ENCODE results near the gene S100A14.
A peak's percentile ranks its signal among the peaks of the same experiment; 100 is the strongest.

The S100A14 gene

DNA sequence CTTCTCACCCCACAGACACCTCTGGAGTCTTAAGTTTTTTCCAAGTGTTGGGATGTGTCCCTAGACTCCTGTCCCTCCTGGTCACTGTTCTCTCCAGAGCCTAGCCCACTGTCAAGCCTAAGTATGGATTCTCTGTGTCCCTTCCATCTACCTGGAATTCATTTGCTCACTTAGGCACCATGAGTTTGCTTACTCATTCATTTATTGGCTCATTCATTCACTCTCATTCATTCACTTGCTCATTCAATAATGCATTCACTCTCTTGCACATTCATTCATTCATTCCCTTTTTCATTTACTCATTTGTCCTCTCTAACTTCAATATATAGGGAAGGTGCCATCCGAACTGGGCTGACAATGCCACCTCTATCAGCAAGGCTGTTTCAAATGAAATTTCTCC, 4.8 kb downstream of the S100A14 start:
- no peaks in the 10 kb centered on the region for H3K36me3 ChIP-seq
- TF ChIP-seq, protein P1, sequence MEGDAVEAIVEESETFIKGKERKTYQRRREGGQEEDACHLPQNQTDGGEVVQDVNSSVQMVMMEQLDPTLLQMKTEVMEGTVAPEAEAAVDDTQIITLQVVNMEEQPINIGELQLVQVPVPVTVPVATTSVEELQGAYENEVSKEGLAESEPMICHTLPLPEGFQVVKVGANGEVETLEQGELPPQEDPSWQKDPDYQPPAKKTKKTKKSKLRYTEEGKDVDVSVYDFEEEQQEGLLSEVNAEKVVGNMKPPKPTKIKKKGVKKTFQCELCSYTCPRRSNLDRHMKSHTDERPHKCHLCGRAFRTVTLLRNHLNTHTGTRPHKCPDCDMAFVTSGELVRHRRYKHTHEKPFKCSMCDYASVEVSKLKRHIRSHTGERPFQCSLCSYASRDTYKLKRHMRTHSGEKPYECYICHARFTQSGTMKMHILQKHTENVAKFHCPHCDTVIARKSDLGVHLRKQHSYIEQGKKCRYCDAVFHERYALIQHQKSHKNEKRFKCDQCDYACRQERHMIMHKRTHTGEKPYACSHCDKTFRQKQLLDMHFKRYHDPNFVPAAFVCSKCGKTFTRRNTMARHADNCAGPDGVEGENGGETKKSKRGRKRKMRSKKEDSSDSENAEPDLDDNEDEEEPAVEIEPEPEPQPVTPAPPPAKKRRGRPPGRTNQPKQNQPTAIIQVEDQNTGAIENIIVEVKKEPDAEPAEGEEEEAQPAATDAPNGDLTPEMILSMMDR (IDR thresholded peaks at IDR 0.05; ENCODE audit: low read depth, low read length), result no peak
- no peaks in the 10 kb centered on the region for H3K27me3 ChIP-seq
- no peaks in the 10 kb centered on the region for H3K9me3 ChIP-seq
- H3K4me1 ChIP-seq, result peaks cover 19% of the 10 kb centered on the region
- no peak for DNase-seq
- H3K4me3 ChIP-seq (ENCODE audit: low read depth, low read length), result no peak overlapping the region

DNA sequence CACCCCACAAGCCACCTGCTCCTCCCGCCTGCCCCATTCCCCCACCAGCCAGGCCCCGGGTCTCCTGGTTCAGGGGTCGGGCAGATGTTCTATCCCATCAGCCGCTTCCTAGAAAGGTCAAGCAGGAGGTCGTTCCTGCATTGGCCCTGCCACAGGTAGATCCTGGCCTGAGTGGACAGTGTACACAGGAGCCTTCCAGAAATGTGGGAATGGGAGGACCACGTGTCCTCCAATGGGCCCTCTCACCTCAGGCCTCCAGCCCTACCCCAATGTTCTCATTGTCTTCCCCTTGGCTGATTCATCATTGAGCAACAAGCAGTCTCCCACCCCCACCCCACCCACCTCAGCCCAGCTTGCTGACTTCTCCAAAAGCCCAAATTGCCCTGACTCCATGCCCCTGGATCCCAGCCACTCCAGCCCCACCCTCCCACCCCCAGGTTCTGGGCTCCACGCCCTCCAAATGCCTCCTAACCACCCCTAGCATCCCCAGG, 5.3 kb downstream of the S100A14 start:
- H3K36me3 ChIP-seq, result no peaks in the 10 kb centered on the region
- H3K27me3 ChIP-seq, result no peaks in the 10 kb centered on the region
- H3K4me1 ChIP-seq, result peaks cover 19% of the 10 kb centered on the region
- DNase-seq, result no peak
- TF ChIP-seq, protein P1 (IDR thresholded peaks at IDR 0.05; ENCODE audit: low read depth, low read length), result no peak
- no peaks in the 10 kb centered on the region for H3K9me3 ChIP-seq
- H3K4me3 ChIP-seq (ENCODE audit: low read depth, low read length), result no peak overlapping the region

DNA sequence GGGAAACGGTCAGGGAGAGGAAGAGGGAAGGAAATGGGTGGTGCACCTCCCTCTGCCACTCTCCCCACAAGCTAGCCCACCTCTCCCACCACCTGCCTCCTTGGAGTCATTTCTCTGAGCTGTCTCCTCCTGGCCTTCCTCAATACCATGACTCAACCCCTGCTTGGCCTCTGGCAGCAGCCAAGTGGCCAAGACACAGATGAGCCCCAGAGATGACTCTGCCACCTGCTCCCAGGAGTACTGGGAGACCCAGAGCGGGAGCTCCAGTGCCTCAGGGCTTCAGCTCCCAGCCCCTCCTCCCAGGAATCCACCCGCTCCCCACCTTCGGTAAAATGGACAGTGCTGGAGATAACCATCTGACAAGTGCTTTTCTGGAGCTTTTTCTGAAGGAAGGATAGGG, 5.8 kb downstream of the S100A14 start:
- H3K9me3 ChIP-seq, result no peaks in the 10 kb centered on the region
- peaks cover 19% of the 10 kb centered on the region for H3K4me1 ChIP-seq
- TF ChIP-seq, protein P1 (IDR thresholded peaks at IDR 0.05; ENCODE audit: low read depth, low read length), result no peak
- no peaks in the 10 kb centered on the region for H3K27me3 ChIP-seq
- DNase-seq, result peak; percentile 57
- H3K36me3 ChIP-seq, result no peaks in the 10 kb centered on the region
- H3K4me3 ChIP-seq (ENCODE audit: low read depth, low read length), result no peak overlapping the region

DNA sequence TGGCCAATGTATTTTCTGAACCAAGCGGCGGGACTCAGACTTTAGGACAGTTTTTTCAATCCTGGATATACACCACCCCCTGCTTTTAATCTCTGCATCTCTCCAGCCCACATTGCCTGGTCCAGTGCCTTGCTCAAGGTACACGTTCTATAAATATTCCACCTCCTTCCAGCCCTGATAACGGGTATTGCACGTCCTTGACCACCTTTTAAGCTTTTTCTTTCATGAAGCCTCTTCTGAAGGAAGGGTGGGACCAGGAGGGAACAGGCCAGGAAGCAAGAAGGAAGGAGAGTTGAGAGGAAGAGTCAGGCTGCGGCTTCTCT, 6.6 kb downstream of the S100A14 start:
- peaks cover 19% of the 10 kb centered on the region for H3K4me1 ChIP-seq
- no peaks in the 10 kb centered on the region for H3K9me3 ChIP-seq
- no peaks in the 10 kb centered on the region for H3K27me3 ChIP-seq

DNA sequence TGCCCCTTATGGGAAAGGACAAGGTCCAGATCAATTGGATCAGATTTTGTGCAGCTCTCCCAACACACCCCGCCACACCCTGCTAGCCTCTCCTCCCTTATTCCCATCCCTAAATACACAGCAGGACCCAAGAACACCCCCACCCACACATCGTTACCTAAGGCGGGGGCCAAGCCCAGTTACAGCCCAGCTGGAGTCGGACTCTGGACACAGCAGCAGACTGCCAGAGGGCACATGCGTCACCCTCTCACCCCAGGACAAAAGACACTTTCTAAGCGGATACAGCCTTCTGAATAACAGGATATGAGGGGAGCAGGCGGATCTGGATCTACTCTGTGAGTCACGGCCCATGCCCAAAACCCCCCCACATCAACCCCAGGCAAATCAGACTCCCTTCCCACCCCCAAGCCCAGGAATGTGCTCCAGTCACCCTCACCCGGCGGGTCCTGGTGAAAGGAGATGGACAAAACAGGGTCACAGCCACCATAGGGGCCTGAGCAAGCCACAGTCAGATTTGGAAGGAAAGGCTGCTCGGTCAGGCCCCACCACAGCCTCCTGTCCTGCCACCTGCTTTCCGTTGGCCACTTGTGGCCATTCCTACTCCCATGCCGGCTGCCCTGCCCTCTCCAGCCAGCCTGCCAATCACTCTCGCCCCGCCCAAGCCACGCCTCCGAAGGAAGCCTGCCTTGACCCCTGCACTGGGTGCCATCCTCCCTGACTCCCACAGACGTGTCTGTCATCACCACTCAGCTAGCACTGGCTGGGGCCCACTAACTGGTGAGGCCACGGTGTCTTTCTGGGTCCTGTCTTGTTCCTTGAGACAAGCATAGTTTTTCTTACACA, 7.2 kb downstream of the S100A14 start:
- Histone ChIP-seq H3K4me3 (ENCODE audit: low read depth, low read length) (no peak overlapping the region), H3K4me1 (peaks cover 19% of the 10 kb centered on the region)
- DNase-seq, result no peak

More for the DNA sequence above, 6.6 kb downstream of the S100A14 start:
- Histone ChIP-seq H3K36me3 (no peaks in the 10 kb centered on the region), H3K4me3 (ENCODE audit: low read depth, low read length) (no peak overlapping the region)
- TF ChIP-seq, protein P1 (IDR thresholded peaks at IDR 0.05; ENCODE audit: low read depth, low read length), result no peak
- DNase-seq, result no peak

More for the DNA sequence above, 7.2 kb downstream of the S100A14 start:
- TF ChIP-seq, protein P1 (IDR thresholded peaks at IDR 0.05; ENCODE audit: low read depth, low read length), result no peak
- H3K9me3 ChIP-seq, result no peaks in the 10 kb centered on the region
- H3K27me3 ChIP-seq, result no peaks in the 10 kb centered on the region
- no peaks in the 10 kb centered on the region for H3K36me3 ChIP-seq
